Fibroblast of mammary gland (primary cell): ENCODE results near the gene TAL1.

Experiments
- DNase-seq: peaks from one replicate; pipeline ENCODE4 v3.0.0-alpha.2; 2010; ENCODE audit warnings: low read depth
- H3K4me3 ChIP-seq: 2 replicates; pipeline ENCODE4 v1.5.1; 2011; ENCODE audit warnings: low read depth, mild to moderate bottlenecking, low read length, moderate library complexity; ENCODE audit not compliant: control insufficient read depth
- CTCF ChIP-seq: conservative IDR thresholded peaks from 2 replicates; pipeline ENCODE4 v1.5.1; 2011; ENCODE audit warnings: low read depth, low read length, inconsistent platforms; ENCODE audit not compliant: control insufficient read depth, insufficient read depth

Gene TAL1

GRCh38 chr1:47190857-47191256, 41.2 kb downstream of the TAL1 start:
- TF ChIP-seq CTCF = no peak
- no peak for DNase-seq
- no peak overlapping the region for H3K4me3 ChIP-seq

GRCh38 chr1:47190509-47190855, 41.5 kb downstream of the TAL1 start:
- no peak for DNase-seq
- no peak for TF ChIP-seq CTCF
- H3K4me3 ChIP-seq = no peak overlapping the region

- H3K4me3 ChIP-seq = no peak within 1 kb of the TSS
- peak; percentile 79 for DNase-seq
Measured at GRCh38 chr1:47189844-47190508, 42.0 kb downstream of the TAL1 start, which contains the start of gene PDZK1IP1. PDZK1IP1 (minus strand) TSS chr1:47190036; CDS start chr1:47189932, 104 bp downstream.

GRCh38 chr1:47188791-47189785, 42.9 kb downstream of the TAL1 start:
- no peak for TF ChIP-seq CTCF
- DNase-seq = no peak
- H3K4me3 ChIP-seq = no peak overlapping the region

More at GRCh38 chr1:47189844-47190508, 42.0 kb downstream of the TAL1 start, which contains the start of gene PDZK1IP1:
- no peak for TF ChIP-seq CTCF

- TF ChIP-seq CTCF = no peak
- DNase-seq = no peak
- no peak overlapping the region for H3K4me3 ChIP-seq
Measured at GRCh38 chr1:47187926-47188250, 44.1 kb downstream of the TAL1 start.

- TF ChIP-seq CTCF = no peak
- no peak for DNase-seq
- H3K4me3 ChIP-seq = no peak overlapping the region
Measured at GRCh38 chr1:47187231-47187925, 44.6 kb downstream of the TAL1 start.
